GM18519 (cell line): ENCODE measurements around the gene TBC1D20.
"Not testable (repeated sequence)": the region's sequence is repeated elsewhere in the genome, so short reads cannot be mapped to it uniquely, and the experiment has no call there.

Experiments
- ATAC-seq: cut with Tn5 transposase; IDR thresholded peaks from one replicate; pipeline ENCODE4 v1.9.1; 2021; ENCODE audit warnings: mild to moderate bottlenecking, moderate library complexity; ENCODE audit not compliant: unreplicated experiment, low FRiP score

Gene TBC1D20

GRCh38 chr20:476561-477249, 14.4 kb upstream of the TBC1D20 start:
- not testable (repeated sequence) for ATAC-seq

DNA sequence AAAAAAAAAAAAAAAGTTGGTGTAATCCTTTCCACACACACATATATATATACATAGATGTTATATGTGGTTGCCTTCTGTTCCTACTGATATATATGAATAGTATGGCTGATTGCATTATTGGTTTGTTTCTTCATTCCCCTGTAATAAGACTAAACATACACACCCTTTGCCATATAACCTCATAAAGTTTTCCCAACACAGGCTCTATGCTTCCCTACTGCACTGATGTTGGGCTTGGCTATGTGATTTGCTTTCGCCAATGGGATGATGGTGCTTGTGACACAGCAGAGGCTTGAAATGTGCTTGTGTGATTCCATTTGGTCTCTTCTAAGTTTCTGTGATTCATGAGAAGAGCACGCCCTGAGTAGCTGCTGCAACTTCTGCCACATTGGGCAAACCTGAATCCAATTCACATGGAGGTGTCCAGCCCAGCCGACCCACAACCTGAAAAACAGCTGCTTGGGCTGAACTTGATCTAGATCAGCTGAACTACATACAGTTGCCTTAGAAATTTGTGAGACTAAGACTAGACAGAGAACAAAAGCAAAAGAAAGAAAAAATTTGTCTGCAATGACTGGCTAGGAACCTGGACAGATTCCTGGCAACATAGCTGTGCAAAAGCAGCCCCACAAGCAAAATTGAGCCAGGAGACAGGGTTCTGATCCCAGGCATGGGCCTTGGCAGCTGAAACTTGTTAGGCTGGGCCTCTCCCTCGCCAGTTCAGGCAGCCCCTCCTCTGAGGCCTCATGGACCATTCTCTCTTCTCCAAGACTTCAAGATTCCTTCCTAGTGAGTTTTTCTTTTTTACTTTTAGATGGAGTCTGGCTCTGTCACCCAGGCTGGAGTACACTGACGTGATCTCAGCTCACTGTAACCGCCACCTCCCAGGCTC, 13.4 kb upstream of the TBC1D20 start:
- no peak for ATAC-seq

GRCh38 chr20:474581-474980, 12.2 kb upstream of the TBC1D20 start:
- ATAC-seq: no peak

- no peak for ATAC-seq
Observed at GRCh38 chr20:472889-473292, 10.6 kb upstream of the TBC1D20 start.

DNA sequence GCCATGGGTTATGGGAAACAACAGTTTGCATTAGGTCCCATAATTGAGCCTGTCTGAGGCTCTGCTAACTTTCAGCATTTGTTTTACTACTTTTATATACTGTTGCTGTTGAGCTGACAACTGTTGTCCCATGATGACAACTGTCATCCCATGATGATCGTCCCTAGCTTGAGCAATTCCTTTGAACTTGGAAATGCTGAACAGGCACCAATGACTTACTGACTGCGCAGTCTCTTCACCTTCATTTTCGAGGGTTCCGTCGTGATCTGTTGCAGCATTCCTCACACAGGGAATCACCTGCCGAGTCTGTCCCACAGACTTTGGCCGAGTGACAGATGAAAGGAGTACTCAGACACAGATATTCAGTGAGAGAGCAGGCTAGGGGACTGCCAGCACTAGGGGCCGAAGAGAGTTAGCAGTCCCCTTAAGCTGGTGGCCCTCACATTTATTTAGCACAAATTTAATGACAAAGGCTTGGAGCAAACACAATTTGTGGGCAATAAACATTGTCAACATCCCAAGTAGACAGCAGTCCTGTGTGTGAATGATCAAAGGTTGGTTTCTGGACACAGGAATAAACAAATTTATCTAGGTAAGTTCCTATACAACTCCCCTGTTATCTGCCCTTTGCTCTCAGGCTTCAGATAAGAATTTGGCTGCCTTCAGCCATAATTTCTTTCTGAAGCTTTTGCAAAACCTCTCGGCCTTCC, 10.0 kb upstream of the TBC1D20 start:
- ATAC-seq: no peak

GRCh38 chr20:469746-470490, 7.6 kb upstream of the TBC1D20 start:
- ATAC-seq: no peak

DNA sequence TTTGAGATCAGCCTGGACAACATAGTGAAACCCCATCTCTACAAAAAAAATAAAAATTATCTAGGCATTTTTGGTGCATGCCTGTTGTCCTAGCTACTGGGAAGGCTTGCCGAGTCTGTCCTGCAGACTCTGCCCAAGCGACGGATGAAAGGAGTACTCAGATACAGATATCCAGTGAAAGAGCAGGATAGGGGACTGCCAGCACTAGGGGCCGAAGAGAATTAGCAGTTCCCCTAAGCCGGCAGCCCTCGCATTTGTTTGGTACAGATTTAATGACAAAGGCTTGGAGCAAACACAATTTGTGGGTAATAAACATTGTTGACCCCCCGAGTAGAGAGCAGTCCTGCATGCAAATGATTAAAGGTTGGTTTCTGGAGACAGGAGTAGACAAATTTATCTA, 5.4 kb upstream of the TBC1D20 start:
- no peak for ATAC-seq

DNA sequence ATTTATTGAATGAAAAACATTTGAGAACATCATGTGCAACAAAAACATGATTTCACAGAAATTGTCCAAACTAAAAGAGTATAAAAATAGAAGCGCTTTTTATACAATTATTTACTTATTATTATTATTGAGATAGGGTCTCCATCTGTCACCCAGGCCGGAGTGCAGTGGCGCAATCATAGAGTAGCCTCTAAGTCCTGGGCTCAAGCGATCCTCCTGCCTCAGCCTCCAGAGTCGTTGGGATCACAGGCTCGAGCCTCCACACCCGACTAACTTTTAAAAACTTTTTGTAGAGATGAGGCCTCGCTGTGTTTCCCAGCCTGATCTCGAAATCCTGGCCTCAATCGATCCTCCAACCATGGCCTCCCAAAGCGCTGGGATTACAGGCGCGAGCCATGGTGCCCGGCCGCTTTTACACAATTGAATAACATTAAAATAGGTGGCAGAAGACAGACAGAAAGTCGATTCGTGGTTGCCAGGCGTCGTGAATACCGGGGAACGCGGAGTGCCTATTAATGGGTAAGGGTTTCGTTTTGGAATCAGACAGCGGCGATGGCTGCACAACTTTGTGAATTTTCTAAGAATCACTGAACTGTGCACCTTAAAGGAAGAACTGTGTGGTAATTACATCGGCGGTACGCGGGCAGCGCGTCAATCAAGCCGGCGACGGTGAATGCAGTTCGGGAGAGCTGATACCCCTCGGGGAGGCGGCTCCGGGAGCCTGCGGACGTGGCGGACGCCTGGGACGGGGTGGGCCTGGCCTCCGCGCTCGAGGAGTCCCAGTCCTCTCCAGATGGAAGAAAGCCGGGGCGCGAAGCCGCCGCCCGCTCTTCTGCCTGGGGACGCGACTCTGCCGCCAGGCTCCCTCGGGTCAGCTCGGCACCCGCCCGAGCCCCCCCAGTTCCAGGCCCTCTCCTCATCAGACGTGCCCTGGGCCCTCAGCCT, 807 bp downstream of the TBC1D20 start:
- peak; percentile 14 for ATAC-seq

- ATAC-seq: no peak
Observed at GRCh38 chr20:460707-461106, 1.6 kb downstream of the TBC1D20 start.

DNA sequence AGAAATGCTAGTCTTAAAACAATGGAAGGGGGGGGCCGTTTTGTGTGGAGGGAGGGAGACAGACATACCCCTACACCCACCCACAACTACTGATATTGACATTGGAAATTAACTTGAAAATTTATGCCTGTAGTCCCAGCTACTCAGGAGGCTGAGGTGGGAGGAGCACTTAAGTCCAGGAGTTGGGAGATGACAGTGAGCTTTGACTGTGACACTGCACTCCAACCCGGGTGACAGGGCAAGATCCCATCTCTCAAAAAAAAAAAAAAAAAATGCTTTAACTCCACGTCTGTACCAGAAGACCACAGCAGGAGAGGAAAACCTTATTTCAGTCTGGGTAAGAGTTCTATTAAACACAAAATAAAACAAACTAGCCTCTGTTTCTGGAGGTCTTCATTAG, 2.2 kb downstream of the TBC1D20 start:
- ATAC-seq: no peak

DNA sequence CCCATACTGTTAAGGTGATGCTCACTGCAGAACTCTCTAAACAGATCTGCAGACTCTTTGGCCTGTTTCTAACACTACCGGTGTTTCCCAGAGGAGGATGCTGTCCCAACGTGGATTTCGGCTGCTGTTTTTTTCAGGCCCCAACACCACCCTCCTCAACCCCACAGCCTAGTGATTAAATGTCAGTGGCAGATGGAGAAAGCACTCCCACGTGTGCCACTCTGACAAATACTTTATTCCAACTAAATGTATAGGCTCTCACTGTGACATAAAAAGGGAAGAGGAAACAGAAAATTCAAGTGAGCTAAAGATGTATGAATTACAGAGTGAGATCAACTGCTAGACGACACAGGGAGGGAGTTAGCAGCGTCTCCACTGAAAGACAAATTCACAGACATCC, 3.6 kb downstream of the TBC1D20 start:
- ATAC-seq: no peak

GRCh38 chr20:454951-455350, 7.4 kb downstream of the TBC1D20 start:
- ATAC-seq: no peak

DNA sequence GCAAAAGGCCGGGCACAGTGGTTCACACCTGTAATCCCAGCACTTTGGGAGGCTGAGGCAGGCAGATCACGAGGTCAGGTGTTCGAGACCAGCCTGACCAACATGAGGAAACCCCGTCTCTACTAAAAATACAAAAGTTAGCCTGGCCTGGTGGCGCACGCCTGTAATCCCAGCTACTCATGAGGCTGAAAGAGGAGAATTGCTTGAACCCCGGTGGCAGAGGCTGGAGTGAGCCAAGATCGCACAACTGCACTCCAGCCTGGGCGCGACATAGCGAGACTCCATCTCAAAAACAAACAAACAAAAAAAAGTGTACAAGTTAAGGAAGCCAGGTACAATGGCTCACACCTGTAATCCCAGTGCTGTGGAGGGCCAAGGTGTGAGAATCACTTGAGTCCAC, 10.3 kb downstream of the TBC1D20 start:
- ATAC-seq: not testable (repeated sequence)

- ATAC-seq: no peak
Observed at GRCh38 chr20:445514-446336, 16.6 kb downstream of the TBC1D20 start.

DNA sequence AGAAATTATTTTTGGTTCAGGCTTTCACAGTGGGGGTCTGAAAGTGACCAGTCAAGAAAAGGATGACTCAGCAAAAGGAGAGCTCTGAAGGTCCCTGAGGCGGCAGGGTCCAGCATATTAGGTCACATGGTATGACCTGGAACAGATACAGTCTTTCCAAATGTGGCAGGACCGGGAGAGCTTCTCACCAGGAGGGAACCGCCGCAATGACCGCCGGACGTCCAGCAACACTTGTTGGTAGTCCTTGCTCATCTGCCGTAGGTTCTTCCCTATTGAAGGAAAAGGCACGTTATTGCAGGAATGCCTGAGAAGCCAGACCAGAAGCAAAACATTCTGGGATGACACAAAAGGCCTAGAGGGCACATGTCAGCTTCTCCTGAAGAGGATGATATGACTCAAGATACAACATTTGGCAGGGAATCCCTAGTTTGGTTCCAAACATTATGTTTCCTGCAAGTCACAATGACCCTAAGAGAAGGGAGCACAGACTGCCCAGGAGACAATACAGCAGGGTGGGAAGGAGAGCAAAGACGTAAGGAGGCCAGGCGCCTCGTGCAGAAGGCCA, 17.4 kb downstream of the TBC1D20 start:
- ATAC-seq: no peak

DNA sequence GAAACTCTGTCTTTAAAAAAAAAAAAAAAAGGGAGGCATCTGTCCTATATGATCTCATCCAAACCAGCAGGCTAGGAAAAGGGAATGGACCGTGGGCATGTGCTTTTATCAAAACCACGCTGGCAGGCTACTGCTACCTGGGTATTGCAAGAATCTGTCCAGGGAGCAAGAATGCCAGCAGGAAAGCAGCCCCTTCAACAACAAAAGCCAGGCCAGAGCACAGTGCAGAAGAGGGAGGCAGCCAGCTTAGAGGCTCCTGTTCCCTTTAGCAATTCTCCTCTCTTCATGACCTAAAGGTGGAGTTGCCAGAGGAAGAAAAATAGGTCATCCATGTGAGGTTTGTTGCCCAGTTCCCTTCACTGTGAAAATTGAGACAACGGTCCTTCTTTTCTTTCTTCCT, 18.2 kb downstream of the TBC1D20 start:
- ATAC-seq: no peak

GRCh38 chr20:443223-443775, 19.0 kb downstream of the TBC1D20 start:
- ATAC-seq: no peak

DNA sequence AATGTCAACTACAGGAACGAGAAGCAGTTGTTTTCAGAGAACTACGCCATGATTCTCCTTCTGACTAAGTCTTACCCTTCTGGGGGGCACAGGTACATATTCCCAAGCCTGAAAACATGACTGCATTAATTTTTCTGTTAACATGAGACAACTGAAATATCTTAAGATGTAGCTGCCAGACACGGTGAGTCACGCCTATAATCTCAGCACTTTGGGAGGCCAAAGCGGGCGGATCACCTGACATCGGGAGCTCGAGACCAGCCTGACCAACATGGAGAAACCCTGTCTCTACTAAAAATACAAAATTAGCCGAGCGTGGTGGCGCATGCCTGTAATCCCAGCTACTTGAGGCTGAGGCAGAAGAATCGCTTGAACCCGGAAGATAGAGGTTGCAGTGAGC, 21.7 kb downstream of the TBC1D20 start:
- ATAC-seq: no peak
